HPDE6-E6E7 (cell line): ENCODE results near the gene GASK1A.
"Not testable (repeated sequence)": the region's sequence is repeated elsewhere in the genome, so short reads cannot be mapped to it uniquely, and the experiment has no call there.

Source experiments
- DNase-seq: peaks from one replicate; pipeline ENCODE4 v3.0.0; 2011; ENCODE audit warnings: missing footprints; ENCODE audit errors: extremely low spot score

GASK1A gene

DNA sequence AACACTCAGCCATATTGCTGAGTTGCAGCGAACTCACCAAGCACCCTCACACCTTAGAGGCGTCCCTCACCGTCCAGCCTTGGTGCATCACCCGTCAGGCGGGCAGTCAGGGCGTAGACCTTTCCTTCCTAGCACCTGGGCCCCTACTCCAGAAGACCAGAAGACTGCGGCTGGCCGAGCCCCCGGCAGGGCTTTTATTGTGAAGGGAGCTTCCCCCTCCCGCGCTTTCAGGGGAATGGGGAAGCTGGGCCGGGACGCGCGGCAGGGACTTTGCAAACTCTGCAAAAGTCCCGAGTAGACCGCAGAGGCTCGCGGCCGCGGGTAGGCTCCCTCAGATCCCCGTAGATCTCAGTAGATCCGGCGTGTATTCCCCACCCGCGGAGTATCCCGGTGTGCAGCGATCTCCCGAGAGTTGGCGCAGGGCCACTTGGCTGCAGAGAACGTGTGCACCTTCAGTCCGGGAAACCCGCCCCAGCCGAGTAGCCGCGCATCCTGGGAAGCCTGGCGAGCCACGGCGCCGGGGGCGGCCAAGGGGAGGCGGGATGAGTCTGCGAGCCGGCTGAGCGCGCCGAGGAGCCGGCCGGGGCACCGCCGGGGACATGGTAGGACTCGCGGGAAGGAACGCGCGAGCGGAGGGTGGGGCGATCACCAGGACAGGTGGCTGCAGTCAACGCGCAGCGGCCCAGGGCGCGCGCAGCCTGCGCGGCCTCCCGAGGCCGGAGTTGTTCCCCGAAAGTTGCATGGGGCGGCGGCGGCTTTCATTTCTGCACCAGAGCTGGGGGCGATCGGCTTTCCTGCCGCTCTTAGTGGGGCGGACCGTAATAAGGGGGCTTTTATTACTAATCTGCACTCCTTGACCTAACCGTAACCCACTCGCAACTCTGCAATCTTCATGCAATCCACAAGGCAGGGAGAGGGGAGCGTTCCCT is at the start of gene GASK1A:
GASK1A (plus strand) TSS at position 268 of the 929 bp plus-strand sequence; CDS start at position 600, 332 bp downstream.
- DNase-seq, result no peak

DNA sequence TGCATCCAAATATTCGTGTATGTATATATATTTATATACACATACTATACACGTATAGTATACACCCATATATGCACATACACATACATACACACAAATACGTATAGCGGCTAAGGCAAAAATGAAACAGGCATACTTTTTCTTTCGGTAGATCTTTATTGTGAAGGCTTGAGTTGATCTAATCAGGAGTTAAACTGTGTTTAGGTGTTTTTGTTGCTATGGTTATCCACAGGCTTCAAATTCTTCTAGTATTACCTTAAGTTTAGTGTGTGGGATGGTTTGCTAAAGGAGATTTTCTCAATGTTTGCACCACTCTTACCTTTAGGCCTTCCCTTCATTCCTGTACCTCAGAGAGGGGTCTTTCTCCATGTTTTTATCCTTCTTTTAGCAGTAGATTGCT is 45.0 kb upstream of the GASK1A start:
- DNase-seq, result no peak

DNA sequence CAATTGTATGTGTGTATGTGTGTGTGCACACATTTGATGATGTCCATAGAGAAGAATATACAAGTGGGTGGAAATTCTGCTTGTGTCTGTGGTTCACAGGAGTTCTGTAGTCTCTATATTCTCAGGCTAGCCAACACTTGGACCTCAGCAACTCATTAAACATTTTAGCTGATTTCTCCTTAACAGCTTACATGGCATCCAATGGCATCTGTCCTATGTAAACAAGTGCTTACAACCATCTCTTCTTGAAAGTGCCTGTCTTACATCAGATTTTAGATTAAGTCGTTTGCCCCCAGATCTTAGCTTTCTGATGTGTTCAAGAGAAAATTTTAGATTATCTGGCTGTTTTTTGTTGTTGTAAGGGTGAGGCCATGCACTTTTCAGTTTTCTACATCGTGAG is 44.2 kb upstream of the GASK1A start:
- no peak for DNase-seq

DNA sequence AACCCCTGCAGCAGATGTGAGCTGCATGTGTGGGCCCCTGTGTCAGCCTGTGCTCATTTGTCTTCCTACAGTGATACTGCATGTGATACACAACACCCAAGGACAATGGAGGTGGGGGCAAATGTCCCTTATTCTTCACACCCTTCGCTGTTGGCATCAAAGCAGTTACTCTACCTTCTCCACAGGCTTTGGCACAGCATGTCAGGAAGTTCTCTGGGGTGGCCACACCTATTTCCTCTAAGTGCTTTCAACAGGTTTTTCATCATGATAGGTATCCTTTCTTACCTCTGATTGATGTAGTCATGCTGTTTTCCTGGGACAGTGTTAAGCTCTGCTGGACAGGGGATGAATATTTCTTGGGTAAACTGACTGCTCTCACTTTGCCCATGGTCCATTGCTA is 43.6 kb upstream of the GASK1A start:
- DNase-seq, result no peak

DNA sequence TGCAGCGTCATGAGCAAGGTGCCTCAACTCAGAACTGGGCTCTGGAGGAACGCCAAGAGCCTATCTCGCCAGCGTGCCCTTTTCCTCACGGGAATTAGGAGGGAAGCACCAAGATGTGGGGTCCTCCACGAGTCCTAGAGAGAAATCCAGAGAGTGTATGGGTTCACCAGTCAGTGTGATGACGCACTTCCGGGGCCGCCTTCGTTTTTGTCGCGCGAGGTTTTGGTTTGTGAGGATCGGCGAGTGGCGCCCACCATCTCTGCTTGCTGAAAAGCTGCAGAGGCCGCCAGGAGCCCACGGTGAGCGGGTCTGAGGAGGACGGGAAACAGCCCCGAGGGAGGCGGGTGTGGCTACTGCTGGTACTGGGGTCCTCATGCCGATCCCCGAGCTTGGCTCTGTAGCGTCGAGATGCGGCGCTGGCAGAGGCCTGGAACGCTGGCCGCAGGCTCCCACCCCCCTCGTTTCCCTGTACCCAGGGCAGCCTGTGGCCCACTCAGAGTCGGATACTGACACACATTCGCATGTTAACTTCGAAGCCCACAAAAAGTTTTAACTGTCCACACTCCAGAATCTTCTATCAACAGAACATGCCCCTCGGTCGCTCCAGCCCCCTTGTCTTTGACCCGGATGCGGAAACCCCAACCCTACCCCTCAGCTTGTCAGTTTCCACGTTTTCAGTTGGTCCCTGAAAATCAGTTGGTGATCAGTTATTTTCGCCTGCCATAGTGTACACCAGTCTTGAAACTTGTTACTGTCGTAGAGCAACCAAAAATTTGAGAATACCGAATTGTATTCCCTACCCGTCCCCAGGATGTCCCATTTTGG is 42.7 kb upstream of the GASK1A start:
- peak; percentile 42 for DNase-seq

DNA sequence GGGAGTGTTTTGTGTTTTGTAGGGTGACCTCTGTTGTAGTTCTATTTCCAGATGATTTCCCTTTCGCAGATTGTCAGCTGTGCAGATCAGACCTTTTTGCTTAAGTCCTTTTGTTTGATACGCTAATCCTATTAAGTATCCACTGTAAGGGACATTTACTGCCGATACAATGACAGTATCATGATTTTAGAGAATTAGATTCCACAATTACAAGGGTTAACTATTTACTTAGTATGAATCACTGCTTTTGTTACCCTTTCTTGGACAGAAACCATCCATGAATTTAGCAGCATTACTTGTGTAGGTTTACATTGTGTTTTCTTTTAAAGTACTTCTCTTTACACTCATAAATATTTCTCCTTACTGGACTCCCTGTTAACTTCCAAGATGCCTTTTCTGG is 41.8 kb upstream of the GASK1A start:
- DNase-seq, result no peak

DNA sequence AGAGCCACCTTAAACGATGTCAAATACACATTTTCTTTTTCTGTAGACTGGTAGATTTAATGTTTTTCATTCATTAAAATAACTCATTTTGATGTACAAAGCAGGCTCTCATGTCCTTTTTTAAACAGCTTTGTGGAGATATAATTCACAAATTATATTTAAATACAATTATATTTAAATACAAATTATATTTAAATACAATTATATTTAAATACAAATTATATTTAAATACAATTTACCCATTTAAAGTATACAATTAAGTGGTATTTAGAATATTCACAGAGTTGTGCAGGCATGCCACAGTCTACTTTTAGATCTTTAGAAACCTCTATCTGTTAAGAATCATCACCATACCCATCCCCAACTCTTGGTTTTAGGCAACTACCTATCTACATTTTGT is 36.4 kb upstream of the GASK1A start:
- no peak for DNase-seq

DNA sequence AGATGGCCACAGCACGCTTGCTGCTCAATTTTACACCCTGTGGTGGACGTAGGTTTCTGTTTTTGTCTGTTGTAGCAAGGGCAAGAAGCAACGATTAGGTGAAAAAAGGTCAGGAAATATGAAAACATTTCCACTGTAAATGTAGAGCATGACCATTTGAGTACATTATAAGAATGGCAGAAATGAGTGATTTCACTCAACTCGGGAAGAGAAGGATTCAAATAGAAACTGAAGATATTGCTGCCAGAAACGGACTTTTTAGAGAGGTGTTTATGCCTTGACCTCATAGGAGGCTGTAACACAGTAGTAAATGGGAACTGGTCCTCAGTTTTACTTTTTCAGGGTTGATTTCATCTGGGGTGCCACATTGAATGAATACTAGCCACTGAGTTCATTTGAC is 33.1 kb upstream of the GASK1A start:
- DNase-seq, result no peak

DNA sequence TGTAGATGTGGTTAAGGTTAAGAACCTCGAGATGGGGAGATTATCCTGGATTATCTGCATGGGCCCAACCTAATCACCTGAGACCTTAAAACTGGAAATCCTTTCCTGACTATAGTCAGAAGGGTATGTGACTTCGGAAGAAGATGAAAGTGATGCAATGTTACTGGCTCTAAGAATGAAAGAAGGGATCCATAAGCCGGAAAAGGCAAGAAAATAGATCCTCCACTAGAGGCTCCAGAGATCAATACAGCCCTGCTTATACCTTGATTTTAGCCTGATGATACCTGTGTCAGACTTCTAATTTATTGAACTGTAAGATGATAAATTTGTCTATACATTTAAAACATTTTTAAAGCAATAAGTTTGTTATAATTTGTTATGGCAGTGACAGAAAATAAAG is 21.5 kb upstream of the GASK1A start:
- no peak for DNase-seq

DNA sequence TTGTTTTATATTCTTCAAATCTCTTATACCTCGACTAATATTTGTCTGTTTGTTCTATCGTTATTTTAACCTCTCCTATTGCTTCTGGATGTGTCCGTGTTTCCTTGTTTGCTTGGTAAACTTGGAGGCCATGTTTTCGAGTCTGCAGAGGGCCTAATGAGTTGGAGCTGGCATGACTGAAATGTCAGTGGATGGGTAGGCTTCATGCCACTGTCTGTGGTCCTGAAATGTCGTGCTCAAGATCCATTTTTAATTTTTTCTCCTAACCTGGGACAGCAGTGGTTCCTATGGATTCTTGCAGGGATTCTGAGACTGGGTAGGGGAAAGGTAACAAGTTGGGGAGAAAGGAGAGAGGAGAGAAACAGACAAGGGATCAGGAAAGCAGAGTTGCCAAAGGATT is 18.8 kb upstream of the GASK1A start:
- no peak for DNase-seq

DNA sequence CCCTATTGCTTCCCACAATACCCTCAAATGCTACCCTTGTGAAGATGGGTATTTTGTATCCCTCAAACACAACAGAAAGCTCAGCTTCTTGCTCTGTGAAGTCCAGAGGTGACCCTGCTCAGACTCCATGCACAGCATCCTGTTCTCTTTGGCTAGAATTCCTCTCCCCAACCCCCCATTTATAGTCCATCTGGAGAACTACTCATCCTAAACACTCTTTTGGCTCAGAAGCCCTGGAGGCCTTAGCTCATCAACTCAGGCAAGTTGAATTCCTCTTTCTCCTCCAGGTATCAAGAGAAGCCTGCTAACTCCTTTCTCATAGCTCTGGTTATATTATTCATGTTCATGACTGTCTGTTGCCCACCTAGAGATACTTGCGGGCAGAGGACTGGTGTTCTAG is 18.3 kb upstream of the GASK1A start:
- DNase-seq, result no peak

DNA sequence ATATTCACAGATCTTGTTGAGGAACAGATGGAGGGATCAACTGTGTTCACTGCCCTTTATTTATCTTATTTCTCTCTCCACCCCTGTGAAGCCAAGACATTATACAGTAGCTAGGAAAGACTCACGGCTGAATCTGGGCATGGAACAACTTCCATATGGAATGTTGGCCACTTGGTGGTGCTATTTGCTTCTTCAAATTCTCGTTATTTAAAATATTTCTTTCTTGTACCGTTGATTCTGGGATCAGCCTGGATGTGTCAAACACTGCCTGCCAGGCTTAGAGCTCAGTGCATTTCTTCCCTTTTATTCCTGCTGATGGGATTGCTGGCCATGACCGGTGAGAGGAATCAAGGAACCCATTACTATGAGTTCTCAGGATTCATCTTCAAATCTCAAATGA is 17.5 kb upstream of the GASK1A start:
- no peak for DNase-seq

DNA sequence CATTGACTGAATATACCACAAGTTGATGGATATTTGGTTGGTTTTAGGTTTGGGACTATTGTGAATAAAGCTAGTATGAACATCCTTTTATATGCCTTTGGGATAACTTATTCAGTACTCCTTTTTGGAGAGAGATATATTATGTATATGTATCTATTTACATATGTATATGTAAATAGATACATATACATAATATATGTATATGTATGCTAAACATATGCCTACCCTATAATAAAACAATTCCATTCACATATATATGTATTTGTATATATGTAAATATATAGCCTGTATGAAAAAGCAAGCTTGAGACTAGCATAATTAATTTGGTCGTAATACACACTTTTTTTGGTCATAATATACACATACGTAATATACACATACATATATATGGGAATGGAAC is 15.8 kb upstream of the GASK1A start:
- DNase-seq, result no peak

DNA sequence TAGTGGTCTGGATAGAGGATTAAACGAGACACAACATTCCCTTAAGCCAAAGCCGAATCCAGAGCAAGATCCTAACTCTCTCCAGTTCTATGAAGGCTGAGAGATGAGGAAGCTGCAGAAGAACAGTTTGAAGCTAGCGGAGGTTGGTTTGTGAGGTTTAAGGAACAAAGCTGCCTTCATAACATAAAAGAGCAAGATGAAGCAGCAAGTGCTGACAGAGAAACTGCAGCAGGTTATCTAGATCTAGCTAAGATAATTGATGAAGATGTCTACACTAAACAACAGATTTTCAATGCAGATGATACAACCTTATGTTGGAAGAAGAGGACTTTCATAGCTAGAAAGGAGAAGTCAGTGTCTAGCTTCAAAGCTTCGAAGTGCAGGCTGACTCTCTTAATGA is 14.8 kb upstream of the GASK1A start:
- DNase-seq, result no peak

DNA sequence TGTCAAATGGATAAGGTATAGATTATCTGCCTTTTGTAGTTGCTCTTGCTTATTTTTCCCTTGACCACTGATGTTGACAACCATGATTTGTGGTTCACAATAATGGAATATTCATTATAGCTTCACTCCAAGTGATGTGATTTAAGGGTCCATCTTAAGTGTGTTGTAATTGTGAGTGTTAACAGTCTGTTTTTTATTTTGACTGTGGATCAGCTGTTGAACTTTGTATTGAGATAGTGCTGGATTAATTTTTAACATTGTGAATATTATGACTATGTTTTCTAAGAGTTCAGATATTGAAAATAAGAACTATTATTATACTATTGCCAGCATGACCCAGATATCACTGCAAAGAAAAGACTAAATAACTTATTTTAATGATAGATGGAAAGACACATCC is 8.6 kb upstream of the GASK1A start:
- no peak for DNase-seq

DNA sequence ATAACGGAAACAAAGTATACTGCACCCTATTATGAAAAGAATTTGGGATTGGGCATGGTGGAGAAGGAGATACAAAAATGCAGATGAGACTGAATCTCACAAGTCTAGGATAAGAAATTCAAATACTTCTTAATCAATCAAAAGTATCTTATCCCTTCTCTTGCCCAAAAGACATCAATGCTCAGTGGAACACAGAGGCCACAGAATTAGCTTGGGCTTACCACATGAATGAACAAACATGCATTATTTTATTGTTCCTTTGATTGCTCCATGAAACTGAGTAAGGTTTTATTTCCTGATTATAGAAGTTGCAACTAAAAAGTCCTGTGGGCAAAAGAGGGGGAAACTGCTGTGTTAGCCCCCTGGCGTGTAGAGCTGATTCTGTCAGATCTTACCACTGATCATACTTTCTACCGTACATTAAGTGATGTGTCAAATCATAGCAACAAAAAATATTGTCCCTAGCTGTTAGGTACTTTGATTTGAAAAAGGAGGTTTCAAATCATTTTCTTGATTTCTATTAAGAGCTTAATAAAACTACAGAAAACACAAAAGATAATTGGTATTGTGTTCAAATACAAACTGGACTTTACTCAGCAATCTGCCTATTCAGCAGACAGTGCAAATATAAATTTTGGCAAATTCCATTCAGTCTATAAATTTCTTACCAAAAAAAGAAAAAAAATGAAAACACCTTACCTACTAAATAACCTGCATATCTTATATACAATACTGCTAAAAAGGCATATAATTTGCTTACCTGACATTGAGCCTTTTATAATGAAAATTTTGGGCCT is 7.9 kb upstream of the GASK1A start:
- DNase-seq, result no peak

DNA sequence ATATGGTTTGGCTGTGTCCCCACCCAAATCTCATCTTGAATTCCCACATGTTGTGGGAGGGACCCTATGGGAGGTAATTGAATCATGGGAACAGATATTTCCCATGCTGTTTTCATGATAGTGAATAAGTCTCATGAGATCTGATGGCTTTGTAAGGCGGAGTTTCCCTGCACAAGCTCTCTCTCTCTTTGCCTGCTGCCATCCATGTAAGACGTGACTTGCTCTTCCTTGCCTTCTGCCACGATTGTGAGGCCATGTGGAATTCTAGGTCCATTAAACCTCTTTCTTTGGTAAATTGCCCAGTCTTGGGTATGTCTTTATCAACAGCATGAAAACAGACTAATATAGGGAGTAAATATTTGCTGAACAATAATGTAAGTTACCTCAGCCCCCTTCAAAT is 4.2 kb upstream of the GASK1A start:
- not testable (repeated sequence) for DNase-seq

DNA sequence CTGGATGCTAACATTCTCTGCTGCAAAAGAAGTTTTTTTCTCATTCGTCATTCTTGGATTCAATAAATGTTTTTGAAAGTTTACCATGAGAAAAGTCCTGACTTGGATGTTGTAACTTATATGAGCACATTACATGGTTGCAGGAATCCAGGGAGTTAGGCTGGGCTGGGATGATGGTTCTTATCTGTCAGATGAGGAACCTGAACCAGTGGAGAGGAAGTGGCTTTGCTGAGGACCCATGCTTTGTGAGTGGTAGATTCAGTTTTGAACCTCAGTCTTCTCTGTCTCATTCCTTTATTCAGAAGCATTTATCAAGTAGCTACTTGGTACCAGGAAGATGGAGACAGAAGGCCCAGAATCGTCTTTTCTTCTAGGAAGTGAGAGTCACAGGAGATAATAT is 3.7 kb upstream of the GASK1A start:
- no peak for DNase-seq

DNA sequence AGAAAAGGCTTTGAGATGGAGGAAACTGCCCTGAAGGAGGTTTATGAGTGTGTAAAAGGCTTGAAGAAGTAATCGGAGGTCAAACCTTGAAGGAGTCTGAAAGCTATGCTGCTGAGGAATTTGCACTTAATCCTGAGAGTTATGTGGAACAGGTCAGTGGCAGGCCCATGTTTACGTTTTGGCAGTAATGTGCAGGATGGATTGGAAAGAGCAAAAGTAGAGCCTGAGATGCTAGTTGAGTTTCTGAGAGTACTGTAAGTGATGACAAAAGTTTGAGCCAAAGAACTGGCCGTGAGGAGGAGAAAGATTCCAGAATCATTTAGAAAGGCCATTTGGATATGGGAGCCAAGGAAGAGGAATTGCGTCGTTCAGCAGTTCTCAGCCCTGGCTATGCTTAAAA is 3.2 kb upstream of the GASK1A start:
- no peak for DNase-seq

DNA sequence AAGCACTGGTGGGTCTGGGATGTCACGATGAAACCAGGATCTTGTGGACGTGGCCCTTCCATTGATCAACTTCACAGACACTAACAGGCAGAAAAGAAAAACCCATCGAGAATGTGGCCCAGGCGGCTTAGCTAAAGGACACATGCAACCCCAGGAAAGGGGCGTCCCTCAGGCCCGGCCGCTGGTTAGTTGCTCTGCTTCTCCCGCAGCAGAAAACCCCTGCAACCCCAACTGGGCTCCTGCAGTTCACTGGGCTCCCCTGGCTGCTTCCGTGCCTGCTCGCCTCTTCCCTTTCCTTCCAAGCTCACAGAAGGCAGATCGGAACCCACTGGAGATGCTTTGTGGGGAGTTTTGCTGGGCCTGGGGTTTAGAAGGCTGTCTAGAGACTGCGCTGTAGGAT is 1.1 kb downstream of the GASK1A start:
- DNase-seq, result no peak

DNA sequence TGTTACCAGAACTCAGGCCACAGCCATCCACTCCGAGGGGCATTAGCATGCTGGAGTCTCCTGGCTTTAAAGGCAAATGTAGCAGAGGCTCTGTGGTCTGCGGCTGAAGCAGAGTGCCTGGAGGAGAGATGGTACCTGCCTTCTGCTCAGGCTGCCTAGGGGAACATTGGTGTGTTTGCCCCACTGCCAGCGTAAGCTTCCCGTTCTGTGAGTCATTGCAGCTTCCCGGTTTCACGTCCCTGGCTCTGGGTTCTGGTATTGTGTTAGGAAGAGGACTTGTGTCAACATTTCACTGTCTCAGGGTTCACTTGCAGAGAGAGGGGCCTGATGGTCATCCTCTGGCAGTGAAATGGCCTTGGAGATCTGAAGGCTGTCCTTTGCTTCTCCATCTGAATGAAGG is 1.8 kb downstream of the GASK1A start:
- no peak for DNase-seq
